ENCODE measurements around the gene CMSS1.

GRCh38 chr3:99858469-99858868, 40.8 kb downstream of the CMSS1 start:
- TF ChIP-seq CTCF (IDR thresholded peaks at IDR 0.05): no peak
- TF ChIP-seq POLR2AphosphoS5 (IDR thresholded peaks at IDR 0.05): no peak
- TF ChIP-seq POLR2A (IDR thresholded peaks at IDR 0.05): no peak
